Epithelial cell of esophagus (primary cell): ENCODE measurements around the gene ARID1B.

Source experiments
- DNase-seq: peaks from one replicate; pipeline ENCODE4 v3.0.0; 2010; ENCODE audit warnings: low read depth
- H3K4me3 ChIP-seq: 2 replicates; pipeline ENCODE4 v1.5.1; 2011; ENCODE audit warnings: mild to moderate bottlenecking, low read length, control low read depth
- TF ChIP-seq, protein P1 (sequence below): IDR thresholded peaks from 2 replicates; pipeline ENCODE4 v1.5.1; 2011; ENCODE audit warnings: low read depth, mild to moderate bottlenecking, low read length, control low read depth, inconsistent platforms; ENCODE audit not compliant: insufficient read depth; ENCODE audit errors: missing control alignments

ARID1B gene

DNA sequence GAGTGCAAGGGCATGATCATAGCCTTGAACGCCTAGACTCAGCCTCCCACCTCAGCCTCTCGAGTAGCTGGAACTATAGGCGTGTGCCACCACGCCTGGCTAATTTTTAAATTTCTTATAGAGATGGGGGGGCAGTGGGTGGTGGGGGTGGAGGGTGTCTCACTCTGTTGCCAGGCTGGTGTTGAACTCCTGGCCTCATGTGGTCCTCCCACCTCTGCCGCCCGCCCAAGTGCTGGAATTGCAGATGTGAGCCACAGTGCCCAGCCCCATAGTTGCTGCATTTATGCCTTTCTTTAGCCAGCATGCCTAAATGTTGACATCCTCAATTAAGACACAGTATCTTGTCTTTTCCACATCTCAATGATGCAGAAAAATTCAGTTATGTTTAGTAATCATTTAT, 171.1 kb downstream of the ARID1B start:
- H3K4me3 ChIP-seq, result no peak overlapping the region
- DNase-seq, result no peak
- TF ChIP-seq, protein P1, sequence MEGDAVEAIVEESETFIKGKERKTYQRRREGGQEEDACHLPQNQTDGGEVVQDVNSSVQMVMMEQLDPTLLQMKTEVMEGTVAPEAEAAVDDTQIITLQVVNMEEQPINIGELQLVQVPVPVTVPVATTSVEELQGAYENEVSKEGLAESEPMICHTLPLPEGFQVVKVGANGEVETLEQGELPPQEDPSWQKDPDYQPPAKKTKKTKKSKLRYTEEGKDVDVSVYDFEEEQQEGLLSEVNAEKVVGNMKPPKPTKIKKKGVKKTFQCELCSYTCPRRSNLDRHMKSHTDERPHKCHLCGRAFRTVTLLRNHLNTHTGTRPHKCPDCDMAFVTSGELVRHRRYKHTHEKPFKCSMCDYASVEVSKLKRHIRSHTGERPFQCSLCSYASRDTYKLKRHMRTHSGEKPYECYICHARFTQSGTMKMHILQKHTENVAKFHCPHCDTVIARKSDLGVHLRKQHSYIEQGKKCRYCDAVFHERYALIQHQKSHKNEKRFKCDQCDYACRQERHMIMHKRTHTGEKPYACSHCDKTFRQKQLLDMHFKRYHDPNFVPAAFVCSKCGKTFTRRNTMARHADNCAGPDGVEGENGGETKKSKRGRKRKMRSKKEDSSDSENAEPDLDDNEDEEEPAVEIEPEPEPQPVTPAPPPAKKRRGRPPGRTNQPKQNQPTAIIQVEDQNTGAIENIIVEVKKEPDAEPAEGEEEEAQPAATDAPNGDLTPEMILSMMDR, result no peak

- H3K4me3 ChIP-seq, result no peak overlapping the region
- TF ChIP-seq, protein P1, result no peak
- peak; percentile 92 for DNase-seq
Observed at GRCh38 chr6:156948807-156949206, 171.6 kb downstream of the ARID1B start.

DNA sequence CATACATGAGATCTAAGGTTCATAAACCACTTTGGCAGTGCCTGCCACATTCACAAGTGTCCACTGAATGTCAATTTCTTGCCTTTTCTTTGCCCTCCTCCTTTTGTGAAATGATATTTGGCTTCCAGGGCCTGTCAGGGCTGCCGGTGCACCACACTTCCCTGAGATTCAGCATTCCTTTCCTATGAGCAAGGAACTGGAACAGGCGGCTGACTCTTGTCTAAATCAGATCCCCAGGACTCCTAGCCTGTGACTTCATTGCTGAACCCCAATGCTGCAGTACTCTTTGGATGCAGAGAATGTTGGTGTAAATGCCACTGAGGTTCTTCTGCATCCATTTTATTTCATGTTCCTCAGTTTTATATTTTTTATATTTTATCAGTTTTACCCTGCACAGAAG, 172.2 kb downstream of the ARID1B start:
- DNase-seq, result peak; percentile 92
- H3K4me3 ChIP-seq, result no peak overlapping the region
- TF ChIP-seq, protein P1, result no peak

GRCh38 chr6:156950084-156950483, 172.9 kb downstream of the ARID1B start:
- TF ChIP-seq, protein P1, result no peak
- H3K4me3 ChIP-seq, result no peak overlapping the region

GRCh38 chr6:156950531-156950930, 173.4 kb downstream of the ARID1B start:
- no peak overlapping the region for H3K4me3 ChIP-seq
- TF ChIP-seq, protein P1, result no peak
- no peak for DNase-seq

More at GRCh38 chr6:156950084-156950483, 172.9 kb downstream of the ARID1B start:
- no peak for DNase-seq

GRCh38 chr6:156952401-156952800, 175.2 kb downstream of the ARID1B start:
- TF ChIP-seq, protein P1, result no peak
- DNase-seq, result no peak
- H3K4me3 ChIP-seq, result no peak overlapping the region

DNA sequence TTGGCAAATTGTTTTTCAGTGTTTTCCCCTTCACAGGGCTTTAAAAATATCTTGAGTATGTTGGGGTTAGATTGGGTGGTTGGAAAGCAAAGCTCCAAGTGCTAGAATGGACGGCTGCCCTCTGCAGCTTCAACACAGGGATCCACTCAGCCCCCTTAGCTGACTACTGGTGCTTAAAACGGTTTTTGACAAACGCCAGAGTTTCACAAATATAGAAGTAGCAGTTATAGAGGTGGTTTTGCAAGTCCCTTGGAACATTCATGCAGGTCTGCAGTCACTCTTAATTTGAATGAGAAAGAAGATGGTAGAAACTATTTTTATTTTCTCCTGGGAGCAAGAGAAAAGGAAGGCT, 175.9 kb downstream of the ARID1B start:
- no peak for DNase-seq
- peak overlapping the region; percentile 28 for H3K4me3 ChIP-seq
- TF ChIP-seq, protein P1, result no peak
